Measurements from ENCODE around the gene DAGLA.

DNA sequence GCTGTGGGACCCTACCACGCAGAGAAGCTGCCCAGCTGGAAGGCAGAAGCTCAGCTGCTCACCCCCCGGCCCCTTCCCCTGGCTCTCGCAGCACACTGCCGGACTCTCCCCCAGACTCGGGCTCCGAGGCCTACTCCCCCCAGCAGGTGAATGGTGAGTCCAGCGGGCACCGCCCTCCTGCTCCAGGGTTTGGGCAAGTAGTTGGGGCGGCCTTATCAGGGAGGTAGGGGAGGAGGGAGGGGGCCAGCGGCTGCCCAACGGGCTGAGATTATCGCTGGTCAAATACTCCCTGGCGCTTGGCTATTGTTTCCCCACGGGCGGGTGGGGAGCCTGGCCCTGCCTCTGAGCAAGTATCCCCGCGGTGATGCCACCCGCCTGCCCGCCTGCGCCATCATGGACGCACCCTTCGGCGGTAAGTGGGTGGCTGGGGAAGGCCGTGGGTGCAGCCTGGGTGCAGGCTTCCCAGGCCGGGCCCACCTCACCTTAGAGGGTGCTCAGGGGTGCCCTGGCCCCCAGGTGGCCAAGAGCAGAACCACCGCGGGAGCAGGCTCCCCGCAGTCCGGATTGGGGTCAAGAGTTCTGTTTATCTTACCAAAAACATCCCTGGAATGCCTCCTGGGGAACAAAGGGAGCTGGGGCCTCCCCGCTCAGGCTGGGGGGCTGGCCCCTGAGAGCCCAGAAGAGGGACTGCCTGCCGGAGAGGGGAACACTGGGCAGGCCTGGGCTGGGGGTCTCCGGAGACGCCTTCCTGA is 89.2 kb downstream of the DAGLA start:
- TF ChIP-seq, protein P1, sequence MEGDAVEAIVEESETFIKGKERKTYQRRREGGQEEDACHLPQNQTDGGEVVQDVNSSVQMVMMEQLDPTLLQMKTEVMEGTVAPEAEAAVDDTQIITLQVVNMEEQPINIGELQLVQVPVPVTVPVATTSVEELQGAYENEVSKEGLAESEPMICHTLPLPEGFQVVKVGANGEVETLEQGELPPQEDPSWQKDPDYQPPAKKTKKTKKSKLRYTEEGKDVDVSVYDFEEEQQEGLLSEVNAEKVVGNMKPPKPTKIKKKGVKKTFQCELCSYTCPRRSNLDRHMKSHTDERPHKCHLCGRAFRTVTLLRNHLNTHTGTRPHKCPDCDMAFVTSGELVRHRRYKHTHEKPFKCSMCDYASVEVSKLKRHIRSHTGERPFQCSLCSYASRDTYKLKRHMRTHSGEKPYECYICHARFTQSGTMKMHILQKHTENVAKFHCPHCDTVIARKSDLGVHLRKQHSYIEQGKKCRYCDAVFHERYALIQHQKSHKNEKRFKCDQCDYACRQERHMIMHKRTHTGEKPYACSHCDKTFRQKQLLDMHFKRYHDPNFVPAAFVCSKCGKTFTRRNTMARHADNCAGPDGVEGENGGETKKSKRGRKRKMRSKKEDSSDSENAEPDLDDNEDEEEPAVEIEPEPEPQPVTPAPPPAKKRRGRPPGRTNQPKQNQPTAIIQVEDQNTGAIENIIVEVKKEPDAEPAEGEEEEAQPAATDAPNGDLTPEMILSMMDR (IDR thresholded peaks at IDR 0.05), result no peak
- TF ChIP-seq EP300 (IDR thresholded peaks at IDR 0.05) (no peak), POLR2A (IDR thresholded peaks at IDR 0.05) (no peak)

Data from tibial nerve (tissue), 4 donors.